ENCODE results near the gene GNG11. TPM values are rescaled to one million over a fixed set of nuclear protein-coding genes. Genes with fewer than 3 reads are reported as not detected.

Gene GNG11
- total and polyA plus RNA-seq, 2 experiments from 2014 or later, result 1.6 to 6.3 TPM

GRCh38 chr7:93958216-93958615 lies 36.7 kb downstream of the GNG11 start:
- ATAC-seq, result no peak
- H4K20me1 ChIP-seq (replicated peaks; ENCODE audit: insufficient read depth), result no peaks in the 10 kb centered on the region
- no peaks in the 10 kb centered on the region for H3K9me2 ChIP-seq (ENCODE audit: insufficient read depth)
- H3K4me1 ChIP-seq (ENCODE audit: insufficient read depth), result no peaks in the 10 kb centered on the region
- H3K36me3 ChIP-seq (ENCODE audit: insufficient read depth), result no peaks in the 10 kb centered on the region
- no peaks in the 10 kb centered on the region for H3K27me3 Mint-ChIP-seq (ENCODE audit: insufficient read depth, low read depth, poor library complexity)
- no peak overlapping the region for H2AFZ ChIP-seq
- no peak for TF ChIP-seq ZNF462 (CRISPR knock-in tag; IDR thresholded peaks at IDR 0.05)
- no peak for TF ChIP-seq ZNF331 (CRISPR knock-in tag; IDR thresholded peaks at IDR 0.05; ENCODE audit: low read depth)
- TF ChIP-seq, protein P1, sequence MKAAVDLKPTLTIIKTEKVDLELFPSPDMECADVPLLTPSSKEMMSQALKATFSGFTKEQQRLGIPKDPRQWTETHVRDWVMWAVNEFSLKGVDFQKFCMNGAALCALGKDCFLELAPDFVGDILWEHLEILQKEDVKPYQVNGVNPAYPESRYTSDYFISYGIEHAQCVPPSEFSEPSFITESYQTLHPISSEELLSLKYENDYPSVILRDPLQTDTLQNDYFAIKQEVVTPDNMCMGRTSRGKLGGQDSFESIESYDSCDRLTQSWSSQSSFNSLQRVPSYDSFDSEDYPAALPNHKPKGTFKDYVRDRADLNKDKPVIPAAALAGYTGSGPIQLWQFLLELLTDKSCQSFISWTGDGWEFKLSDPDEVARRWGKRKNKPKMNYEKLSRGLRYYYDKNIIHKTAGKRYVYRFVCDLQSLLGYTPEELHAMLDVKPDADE (IDR thresholded peaks at IDR 0.05), result no peak
- TF ChIP-seq CTCF (conservative IDR thresholded peaks at IDR 0.05; ENCODE audit: low read depth in 2 of 2), result no peak
- no peak for TF ChIP-seq STAT1 (IDR thresholded peaks at IDR 0.05; ENCODE audit: unreplicated experiment)
- TF ChIP-seq EZH2 (IDR thresholded peaks at IDR 0.05; ENCODE audit: low read depth, unreplicated experiment), result no peak
- no peak for TF ChIP-seq CREB1 (CRISPR knock-in tag; IDR thresholded peaks at IDR 0.05; ENCODE audit: low read depth)
- TF ChIP-seq JUNB (IDR thresholded peaks at IDR 0.05; ENCODE audit: unreplicated experiment), result no peak
- TF ChIP-seq NANOG (IDR thresholded peaks at IDR 0.05; ENCODE audit: borderline replicate concordance), result no peak
- no peak overlapping the region for H3K27ac Mint-ChIP-seq
- no peak overlapping the region for H3K27ac ChIP-seq (ENCODE audit: low read depth)
- H3K4me1 Mint-ChIP-seq, result no peaks in the 10 kb centered on the region
- H3K4me2 ChIP-seq, result no peak overlapping the region
- no peaks in the 10 kb centered on the region for H3K9me3 Mint-ChIP-seq
- DNase-seq (ENCODE audit: low spot score), result no peak
- H3K4me3 Mint-ChIP-seq, result no peak overlapping the region
- H3K79me2 ChIP-seq (replicated peaks; ENCODE audit: insufficient read depth), result no peaks in the 10 kb centered on the region
- no peaks in the 10 kb centered on the region for H3K27me3 ChIP-seq (ENCODE audit: insufficient read depth)
- no peak overlapping the region for H3K4me3 ChIP-seq
- no peaks in the 10 kb centered on the region for H3K36me3 Mint-ChIP-seq (ENCODE audit: low read depth)
- H3F3A ChIP-seq (replicated peaks; ENCODE audit: low read depth), result no peaks in the 10 kb centered on the region

Measured in GM23338 (cell line).